SJCRH30 (cell line): ENCODE results near the gene EHF. TPM values are rescaled to one million over a fixed set of nuclear protein-coding genes. Genes with fewer than 3 reads are reported as not detected.
A peak's percentile ranks its signal among the peaks of the same experiment; 100 is the strongest.
"Not testable (repeated sequence)": the region's sequence is repeated elsewhere in the genome, so short reads cannot be mapped to it uniquely, and the experiment has no call there.

ENCODE experiments used
- DNase-seq, 2 experiments: peaks; one replicate each; pipeline ENCODE4 v3.0.0-alpha.2; 2015 to 2020
- H3K27ac ChIP-seq: fragments of 250-450 bp; sonication (Bioruptor Pico); 2 replicates; pipeline ENCODE4 v1.5.1; 2020; ENCODE audit warnings: mild to moderate bottlenecking, moderate library complexity
- H3K27me3 ChIP-seq: fragments of 250-450 bp; sonication (Bioruptor Pico); 2 replicates; pipeline ENCODE4 v1.5.1; 2020; ENCODE audit warnings: mild to moderate bottlenecking, moderate library complexity
- H3K36me3 ChIP-seq: fragments of 250-450 bp; sonication (Bioruptor Pico); 2 replicates; pipeline ENCODE4 v1.5.1; 2020; ENCODE audit warnings: mild to moderate bottlenecking, moderate library complexity
- H3K4me1 ChIP-seq: fragments of 250-450 bp; sonication (Bioruptor Pico); 2 replicates; pipeline ENCODE4 v1.5.1; 2020; ENCODE audit warnings: mild to moderate bottlenecking, moderate library complexity
- H3K4me3 ChIP-seq: fragments of 250-450 bp; sonication (Bioruptor Pico); 2 replicates; pipeline ENCODE4 v1.5.1; 2020; ENCODE audit warnings: mild to moderate bottlenecking, moderate library complexity
- H3K9me3 ChIP-seq: fragments of 250-450 bp; sonication (Bioruptor Pico); replicated peaks from 2 replicates; pipeline ENCODE4 v1.5.1; 2020; ENCODE audit warnings: mild to moderate bottlenecking, moderate library complexity
- total RNA-seq: library from RNA; depleted of rRNA; stranded (reverse); fragments of >200 nt; shearing (Covaris generic); gene quantifications from 2 replicates; pipeline ENCODE4 v1.2.3, GENCODE V29; 2014

Gene EHF
- total RNA-seq, 1 experiment from 2014 or later: not detected

DNA sequence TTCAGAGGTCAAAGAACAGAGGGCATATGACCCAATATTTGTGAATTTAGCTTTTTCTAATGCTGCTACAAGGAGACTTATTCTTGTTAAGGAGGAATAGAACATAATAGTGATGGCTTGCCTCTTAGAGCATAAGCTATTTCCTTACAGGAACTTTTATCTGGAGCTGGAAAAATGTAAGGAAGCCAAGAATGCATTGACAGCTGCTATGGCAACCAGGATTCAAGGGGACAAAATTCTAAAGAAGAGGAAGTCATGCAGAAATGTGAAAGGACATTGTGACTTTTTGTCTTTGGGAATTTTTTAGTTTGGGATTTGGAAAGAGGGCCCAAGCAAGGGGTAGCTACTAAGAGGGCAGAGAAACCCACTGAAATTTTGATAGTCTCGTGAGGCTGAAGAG, 51.1 kb downstream of the EHF start:
- no peaks in the 10 kb centered on the region for H3K27me3 ChIP-seq
- no peaks in the 10 kb centered on the region for H3K36me3 ChIP-seq
- no peak overlapping the region for H3K4me3 ChIP-seq
- no peaks in the 10 kb centered on the region for H3K9me3 ChIP-seq
- no peak for DNase-seq
- H3K27ac ChIP-seq: no peak overlapping the region
- no peaks in the 10 kb centered on the region for H3K4me1 ChIP-seq

DNA sequence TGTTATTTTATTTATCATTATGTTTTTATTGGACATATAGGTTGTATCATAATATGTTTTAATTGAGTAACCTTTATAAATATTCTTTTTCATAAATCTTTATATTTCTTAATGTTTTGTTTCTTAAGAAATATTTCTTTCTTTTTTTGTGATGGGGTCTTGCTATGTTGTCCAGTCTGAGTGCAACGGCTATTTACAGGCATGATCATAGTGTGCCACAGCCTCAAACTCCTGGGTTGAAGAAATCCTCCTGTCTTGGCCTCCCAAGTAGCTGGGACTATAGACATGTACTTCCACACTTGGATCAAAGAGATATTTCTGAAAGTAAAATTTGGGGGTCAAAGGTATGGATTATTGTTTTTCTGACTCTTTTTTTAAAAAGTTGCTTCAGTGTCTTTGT, 53.1 kb downstream of the EHF start:
- no peaks in the 10 kb centered on the region for H3K9me3 ChIP-seq
- no peak overlapping the region for H3K27ac ChIP-seq
- DNase-seq: no peak

DNA sequence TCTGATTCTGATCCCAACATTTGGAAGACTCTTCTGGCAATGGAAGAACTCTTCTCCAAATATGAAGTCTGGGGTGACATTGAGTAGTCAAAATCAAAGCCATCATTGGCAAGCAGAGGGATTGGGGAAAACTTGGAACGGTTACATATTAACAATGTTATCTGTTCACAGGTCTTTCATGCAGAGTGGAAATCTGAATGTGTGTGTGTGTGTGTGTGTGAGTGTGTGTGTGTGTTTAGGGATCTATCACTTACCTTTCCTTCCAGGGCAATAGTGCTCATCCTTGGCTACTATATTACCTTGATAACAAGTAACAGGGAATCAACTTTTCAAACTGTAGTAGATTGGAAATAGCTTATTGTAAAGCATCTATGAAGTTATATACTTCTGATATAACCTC, 55.3 kb downstream of the EHF start:
- H3K27ac ChIP-seq: no peak overlapping the region
- H3K4me1 ChIP-seq: no peaks in the 10 kb centered on the region
- no peaks in the 10 kb centered on the region for H3K27me3 ChIP-seq
- no peaks in the 10 kb centered on the region for H3K36me3 ChIP-seq
- no peak overlapping the region for H3K4me3 ChIP-seq
- no peak for DNase-seq
- no peaks in the 10 kb centered on the region for H3K9me3 ChIP-seq

More for the DNA sequence above, 53.1 kb downstream of the EHF start:
- Histone ChIP-seq H3K36me3 (no peaks in the 10 kb centered on the region), H3K4me3 (no peak overlapping the region), H3K27me3 (no peaks in the 10 kb centered on the region), H3K4me1 (no peaks in the 10 kb centered on the region)

DNA sequence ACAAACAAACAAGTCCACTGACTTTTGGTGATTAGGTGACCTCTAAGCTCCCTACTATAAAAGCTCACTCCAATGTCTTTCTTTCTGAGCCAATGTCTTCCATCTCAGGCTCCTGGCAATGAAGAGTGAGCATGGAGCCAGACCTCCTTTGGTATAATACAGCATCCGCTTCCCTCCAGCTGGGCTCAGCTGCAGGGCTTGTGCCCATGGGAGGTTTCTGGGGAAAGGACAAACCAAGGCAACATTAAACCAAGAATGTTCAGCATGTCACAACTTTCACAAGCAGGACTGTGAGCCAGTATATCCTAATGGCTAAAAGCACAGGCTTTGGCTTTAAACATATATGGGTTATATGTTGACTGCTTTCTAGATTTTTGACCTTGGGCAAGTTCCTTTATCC, 58.8 kb downstream of the EHF start:
- H3K27me3 ChIP-seq: no peaks in the 10 kb centered on the region
- H3K27ac ChIP-seq: no peak overlapping the region
- H3K4me3 ChIP-seq: no peak overlapping the region
- no peaks in the 10 kb centered on the region for H3K36me3 ChIP-seq
- no peak for DNase-seq
- no peaks in the 10 kb centered on the region for H3K9me3 ChIP-seq
- peaks cover 3% of the 10 kb centered on the region; the same call in 1 of the 2 replicates for H3K4me1 ChIP-seq

DNA sequence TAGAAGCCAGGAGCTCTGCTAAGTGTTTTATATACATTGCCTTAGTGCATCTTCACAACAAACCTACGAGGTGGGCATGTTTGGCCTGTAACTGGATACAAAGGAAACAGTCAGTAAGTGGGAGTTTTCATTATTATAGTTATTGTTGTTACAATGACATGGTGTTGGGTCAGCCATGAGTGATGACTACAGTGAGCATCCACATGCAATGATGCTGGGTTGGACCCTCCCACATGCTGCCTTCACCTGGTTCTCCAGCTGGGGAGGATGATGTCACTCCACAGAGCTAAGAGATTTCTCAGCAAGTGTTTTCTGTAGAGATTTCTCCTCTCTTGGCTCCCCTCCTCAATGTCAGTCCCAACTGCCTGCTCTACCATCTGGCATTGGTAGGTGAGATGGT, 59.3 kb downstream of the EHF start:
- Histone ChIP-seq H3K9me3 (no peaks in the 10 kb centered on the region), H3K27me3 (no peaks in the 10 kb centered on the region), H3K4me3 (no peak overlapping the region), H3K4me1 (peaks cover 3% of the 10 kb centered on the region; the same call in 1 of the 2 replicates), H3K27ac (no peak overlapping the region), H3K36me3 (no peaks in the 10 kb centered on the region)
- DNase-seq: no peak

DNA sequence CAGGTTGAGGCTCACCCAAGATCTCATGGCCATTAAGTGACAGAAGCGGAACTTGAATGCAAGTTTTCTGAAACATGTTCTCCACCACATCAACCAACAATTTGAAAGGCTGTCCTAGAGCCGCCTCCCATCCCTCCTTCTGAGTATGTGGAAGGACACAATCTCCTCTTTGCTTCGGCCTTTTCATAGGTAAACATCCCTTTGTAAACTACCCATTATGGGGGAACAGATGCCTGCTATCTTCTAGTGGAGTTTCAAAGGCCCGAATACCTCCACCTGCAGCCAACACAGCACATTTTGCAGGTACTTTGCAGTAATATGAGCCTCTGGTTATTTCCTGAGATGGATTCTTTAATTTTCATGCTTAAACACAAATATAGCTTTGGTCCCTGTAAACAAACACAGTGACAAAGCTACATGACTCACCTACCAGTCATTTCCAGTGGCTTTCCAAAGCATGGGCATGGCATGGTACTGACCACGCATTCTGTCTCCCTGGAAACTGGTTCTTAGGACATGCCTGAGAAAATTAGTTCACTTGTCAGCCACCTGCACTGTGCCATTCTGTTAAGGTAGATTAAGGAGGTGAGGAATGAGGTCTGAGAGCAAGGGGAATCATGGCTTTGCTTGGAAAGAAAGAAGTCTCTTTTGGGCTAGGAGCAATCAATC, 60.2 kb downstream of the EHF start:
- no peak for DNase-seq
- no peaks in the 10 kb centered on the region for H3K9me3 ChIP-seq
- no peak overlapping the region for H3K4me3 ChIP-seq
- no peaks in the 10 kb centered on the region for H3K36me3 ChIP-seq
- no peak overlapping the region for H3K27ac ChIP-seq
- peaks cover 9% of the 10 kb centered on the region for H3K4me1 ChIP-seq
- H3K27me3 ChIP-seq: no peaks in the 10 kb centered on the region

DNA sequence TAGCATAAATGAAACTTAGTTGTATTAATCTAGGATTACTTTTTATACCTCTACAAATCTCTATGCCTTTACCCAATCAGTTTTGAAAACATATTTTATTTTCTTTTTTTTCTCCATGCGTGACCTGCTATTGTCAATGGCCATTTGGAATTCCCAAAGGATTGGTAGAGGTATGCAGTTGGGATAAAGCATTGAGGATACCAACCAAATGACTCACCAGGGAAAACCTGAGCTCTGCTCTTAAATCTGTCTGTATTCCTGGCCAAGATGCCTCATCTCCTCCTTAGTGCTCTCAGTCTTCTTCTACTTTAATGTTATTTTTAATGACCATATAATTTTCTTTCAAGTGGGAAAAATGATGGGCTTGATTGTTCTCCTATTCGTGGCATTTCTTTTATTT, 61.9 kb downstream of the EHF start:
- Histone ChIP-seq H3K27ac (no peak overlapping the region), H3K4me3 (no peak overlapping the region), H3K36me3 (no peaks in the 10 kb centered on the region), H3K27me3 (no peaks in the 10 kb centered on the region), H3K9me3 (no peaks in the 10 kb centered on the region), H3K4me1 (peaks cover 12% of the 10 kb centered on the region)
- peak in 1 of 2 experiments; percentile 10 for DNase-seq

DNA sequence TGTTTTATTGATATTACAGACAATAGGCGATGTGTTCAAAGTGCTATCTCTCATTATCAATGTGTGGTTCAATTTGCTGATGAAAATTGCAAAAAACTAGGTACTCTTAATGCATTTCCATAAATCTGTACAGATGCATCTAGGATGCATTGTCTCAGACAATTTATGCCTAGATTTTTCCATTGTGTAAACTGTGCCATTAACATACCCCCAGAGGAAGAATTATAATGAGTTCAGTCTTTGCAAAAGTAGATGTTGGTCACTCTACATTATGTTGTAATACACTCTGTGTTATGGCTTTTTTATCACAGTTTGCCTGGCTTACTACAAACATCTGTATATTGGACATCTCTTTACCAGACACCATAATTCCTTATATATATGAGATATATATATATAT, 62.5 kb downstream of the EHF start:
- Histone ChIP-seq H3K4me1 (peaks cover 12% of the 10 kb centered on the region), H3K27ac (no peak overlapping the region)

DNA sequence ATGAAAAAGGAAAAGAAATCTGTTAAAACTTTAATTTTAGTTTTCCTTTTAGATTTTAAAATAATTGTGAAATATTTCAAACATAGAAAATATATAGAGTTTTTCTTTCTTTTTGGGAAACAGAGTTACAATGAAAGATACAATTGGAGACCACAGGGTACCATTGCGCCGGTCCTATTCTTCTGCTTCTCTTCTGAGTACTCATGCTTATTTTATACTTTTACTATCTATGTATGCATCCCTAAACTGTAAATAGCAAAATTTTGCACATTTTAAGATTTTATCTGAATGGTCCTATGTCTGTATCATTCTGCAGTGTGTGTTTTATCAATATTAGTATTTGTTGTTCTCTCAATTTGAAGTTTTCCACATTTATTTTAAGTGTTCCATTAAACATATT, 65.0 kb downstream of the EHF start:
- H3K4me3 ChIP-seq: no peak overlapping the region
- no peak overlapping the region for H3K27ac ChIP-seq
- H3K9me3 ChIP-seq: no peaks in the 10 kb centered on the region
- no peaks in the 10 kb centered on the region for H3K36me3 ChIP-seq
- H3K27me3 ChIP-seq: no peaks in the 10 kb centered on the region
- H3K4me1 ChIP-seq: peaks cover 12% of the 10 kb centered on the region
- DNase-seq: no peak

More for the DNA sequence above, 62.5 kb downstream of the EHF start:
- Histone ChIP-seq H3K4me3 (no peak overlapping the region), H3K9me3 (no peaks in the 10 kb centered on the region), H3K27me3 (no peaks in the 10 kb centered on the region), H3K36me3 (no peaks in the 10 kb centered on the region)
- no peak for DNase-seq

DNA sequence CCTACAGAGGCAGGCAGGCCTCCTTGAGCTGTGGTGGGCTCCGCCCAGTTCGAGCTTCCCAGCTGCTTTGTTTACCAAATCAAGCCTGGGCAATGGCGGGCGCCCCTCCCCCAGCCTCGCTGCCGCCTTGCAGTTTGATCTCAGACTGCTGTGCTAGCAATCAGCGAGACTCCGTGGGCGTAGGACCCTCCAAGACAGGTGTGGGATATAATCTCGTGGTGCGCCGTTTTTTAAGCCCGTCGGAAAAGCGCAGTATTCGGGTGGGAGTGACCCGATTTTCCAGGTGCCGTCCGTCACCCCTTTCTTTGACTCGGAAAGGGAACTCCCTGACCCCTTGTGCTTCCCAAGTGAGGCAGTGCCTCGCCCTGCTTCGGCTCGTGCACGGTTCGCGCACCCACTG, 71.4 kb downstream of the EHF start:
- DNase-seq, H3K36me3 ChIP-seq: not testable (repeated sequence)

DNA sequence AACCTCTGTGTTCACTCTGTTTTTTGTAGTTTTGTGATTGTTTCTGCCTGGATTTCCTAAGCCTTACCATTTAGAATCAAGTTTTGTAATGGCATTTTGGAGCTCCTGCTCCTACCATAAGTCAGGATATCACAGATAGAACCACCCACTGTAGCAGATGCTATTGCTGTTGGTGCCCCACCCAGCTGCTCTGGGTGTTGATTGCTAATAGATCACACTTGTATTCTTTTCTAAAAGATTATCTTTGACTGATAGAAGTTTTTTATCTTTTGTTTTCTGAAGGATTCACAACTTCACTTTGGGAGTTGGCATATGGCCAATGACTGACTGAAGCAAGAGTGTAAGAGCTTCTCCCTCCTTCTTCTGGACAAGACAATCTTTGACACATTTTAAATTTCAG, 76.0 kb downstream of the EHF start:
- H3K27me3 ChIP-seq: no peaks in the 10 kb centered on the region
- H3K9me3 ChIP-seq: no peaks in the 10 kb centered on the region
- no peak overlapping the region for H3K27ac ChIP-seq
- no peak for DNase-seq
- H3K36me3 ChIP-seq: no peaks in the 10 kb centered on the region
- H3K4me1 ChIP-seq: no peaks in the 10 kb centered on the region
- no peak overlapping the region for H3K4me3 ChIP-seq

More for the DNA sequence above, 71.4 kb downstream of the EHF start:
- not testable (repeated sequence) for H3K4me3 ChIP-seq, H3K27me3 ChIP-seq, H3K4me1 ChIP-seq, H3K9me3 ChIP-seq, H3K27ac ChIP-seq

DNA sequence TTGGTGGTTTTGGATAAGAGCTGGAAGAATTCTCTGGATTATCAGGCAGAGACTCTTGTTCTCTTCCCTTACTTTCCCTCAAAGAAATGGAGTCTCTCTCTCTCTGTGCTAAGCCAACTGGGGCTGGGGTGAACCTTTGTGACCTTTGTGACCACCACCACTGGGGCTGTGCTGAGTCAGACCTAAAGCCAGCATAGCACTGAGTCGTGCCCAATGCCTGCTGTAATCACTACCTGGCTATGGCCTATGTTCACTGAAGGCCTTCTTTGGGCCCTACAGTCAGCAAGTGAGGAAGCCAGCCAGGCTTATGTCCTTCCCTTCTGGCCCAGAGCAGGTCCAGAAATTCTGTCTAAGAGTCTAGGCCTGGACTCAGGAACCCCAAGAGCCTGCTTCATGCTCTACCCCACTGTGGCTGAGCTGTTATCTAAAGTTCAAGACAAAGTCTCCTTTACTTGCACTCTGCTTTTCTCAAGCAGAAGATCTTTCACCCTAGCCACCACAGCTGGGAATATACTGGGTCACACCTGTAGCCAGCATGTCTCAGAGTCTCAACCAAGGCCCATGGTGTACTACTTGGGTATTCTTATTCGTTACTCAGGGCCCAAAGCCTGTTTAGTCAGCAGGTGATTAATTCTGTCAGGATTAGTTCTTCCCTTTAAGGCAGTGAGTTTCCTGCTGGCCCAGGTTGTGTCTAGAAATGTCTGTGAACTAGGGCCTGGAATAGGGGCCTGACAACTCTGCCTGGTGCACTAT, 86.0 kb downstream of the EHF start:
- Histone ChIP-seq H3K27me3 (no peaks in the 10 kb centered on the region; the same call in 1 of the 2 replicates), H3K9me3 (no peaks in the 10 kb centered on the region), H3K4me1 (no peaks in the 10 kb centered on the region), H3K4me3 (no peak overlapping the region), H3K36me3 (no peaks in the 10 kb centered on the region), H3K27ac (no peak overlapping the region)
- no peak for DNase-seq

DNA sequence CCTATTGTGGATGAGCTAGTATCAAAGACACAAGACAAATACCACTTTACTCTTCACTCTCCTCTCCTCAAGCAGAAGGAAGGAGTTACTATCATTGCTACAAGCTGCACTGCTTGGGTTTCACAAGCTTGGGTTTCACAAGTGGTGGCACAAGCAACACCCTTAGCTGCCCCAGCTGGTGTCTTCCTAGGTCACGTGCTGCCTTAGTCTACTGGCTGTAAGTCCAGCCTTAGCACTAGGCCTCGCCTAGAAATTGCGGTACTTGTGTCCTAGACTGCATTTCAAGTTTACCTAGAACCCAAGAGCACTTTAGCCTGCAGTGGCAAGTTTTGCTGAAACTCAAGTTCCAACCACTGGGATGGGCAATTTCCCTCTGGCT, 86.6 kb downstream of the EHF start:
- Histone ChIP-seq H3K4me3 (no peak overlapping the region), H3K36me3 (no peaks in the 10 kb centered on the region), H3K27ac (no peak overlapping the region), H3K9me3 (no peaks in the 10 kb centered on the region), H3K4me1 (no peaks in the 10 kb centered on the region), H3K27me3 (no peaks in the 10 kb centered on the region; the same call in 1 of the 2 replicates)
- DNase-seq: no peak
